ENCODE results near the gene TIFAB.

Gene TIFAB

DNA sequence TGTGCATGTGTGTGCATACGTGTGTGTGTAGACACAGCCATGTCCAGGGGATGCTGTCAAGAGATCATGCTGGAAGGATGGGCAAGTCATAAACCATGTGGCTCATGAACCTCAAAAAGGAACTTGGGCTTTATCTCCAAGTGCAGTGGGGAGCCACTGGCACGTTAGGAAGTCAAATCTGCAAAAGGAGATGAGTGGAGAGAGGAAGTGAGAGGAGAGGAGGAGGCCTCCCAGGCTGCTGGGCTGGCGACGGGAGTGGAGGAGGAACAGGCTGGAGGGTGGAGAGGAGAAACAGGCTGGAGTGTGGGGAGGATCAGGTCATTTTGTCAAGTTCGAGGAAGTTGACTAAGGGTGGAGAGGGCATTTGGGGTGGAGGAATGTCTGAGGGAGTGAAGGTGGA lies 29.2 kb upstream of the TIFAB start:
- DNase-seq = no peak

DNA sequence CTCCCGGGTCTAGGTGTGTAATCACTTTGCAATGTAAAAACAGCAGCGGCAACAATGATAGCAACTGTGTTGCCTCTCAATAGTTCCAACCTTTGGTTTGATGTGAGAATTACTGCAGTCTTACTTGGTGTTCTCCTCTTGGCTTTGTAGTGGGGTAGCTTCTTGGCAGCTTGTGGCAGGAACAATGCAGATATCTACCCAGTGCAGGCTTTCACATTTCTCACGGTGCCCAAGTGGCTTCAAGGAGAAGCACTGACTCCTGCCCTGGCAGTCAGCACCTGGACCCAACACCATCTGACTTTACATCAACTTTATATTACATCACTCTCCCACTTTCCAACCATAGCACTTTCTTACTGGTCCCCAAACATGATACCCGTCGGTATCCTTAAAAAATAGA lies 28.4 kb upstream of the TIFAB start:
- DNase-seq = no peak

DNA sequence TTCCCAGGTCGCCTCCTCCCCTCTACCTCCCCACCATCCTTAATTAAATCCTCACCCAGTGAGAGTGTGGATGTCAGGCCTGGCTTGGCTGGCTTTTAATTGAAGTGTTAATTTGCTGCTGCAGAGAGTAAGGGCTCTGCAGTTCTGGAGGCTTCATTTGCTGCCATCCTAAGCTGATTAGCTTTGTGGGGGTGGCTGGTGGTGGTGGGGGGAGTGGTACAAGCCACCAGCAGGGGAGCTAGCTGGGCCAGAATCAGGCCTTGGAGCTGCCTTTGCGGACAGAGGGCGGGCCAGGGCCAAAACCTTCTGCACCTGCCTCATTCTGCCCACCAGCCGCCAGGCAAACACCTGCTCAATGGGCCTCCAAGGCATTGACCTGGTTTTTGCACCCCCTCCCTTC lies 26.8 kb upstream of the TIFAB start:
- no peak for DNase-seq

DNA sequence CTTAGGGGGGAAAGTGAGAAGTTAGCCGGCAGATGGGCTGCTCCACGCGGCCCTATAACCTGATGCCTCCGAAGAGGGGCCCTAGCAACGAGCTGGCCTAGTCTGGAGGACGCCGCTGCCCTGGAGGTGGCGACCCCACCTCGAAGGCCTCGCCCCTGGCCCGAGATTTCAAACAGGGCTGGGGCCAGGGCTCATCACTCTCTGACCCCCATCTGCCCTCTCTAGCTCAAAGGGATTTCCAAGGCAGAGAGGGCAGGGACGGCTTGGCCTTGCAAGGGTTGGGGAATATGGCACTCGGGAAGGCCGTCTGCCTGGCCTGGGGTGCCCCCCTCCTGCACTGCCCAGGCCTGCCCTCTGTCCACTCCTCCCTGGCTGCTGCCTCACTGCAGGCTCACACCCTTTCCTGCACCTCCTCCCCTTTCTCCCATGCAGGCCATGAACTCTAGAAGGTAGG lies 25.5 kb upstream of the TIFAB start:
- DNase-seq = no peak

DNA sequence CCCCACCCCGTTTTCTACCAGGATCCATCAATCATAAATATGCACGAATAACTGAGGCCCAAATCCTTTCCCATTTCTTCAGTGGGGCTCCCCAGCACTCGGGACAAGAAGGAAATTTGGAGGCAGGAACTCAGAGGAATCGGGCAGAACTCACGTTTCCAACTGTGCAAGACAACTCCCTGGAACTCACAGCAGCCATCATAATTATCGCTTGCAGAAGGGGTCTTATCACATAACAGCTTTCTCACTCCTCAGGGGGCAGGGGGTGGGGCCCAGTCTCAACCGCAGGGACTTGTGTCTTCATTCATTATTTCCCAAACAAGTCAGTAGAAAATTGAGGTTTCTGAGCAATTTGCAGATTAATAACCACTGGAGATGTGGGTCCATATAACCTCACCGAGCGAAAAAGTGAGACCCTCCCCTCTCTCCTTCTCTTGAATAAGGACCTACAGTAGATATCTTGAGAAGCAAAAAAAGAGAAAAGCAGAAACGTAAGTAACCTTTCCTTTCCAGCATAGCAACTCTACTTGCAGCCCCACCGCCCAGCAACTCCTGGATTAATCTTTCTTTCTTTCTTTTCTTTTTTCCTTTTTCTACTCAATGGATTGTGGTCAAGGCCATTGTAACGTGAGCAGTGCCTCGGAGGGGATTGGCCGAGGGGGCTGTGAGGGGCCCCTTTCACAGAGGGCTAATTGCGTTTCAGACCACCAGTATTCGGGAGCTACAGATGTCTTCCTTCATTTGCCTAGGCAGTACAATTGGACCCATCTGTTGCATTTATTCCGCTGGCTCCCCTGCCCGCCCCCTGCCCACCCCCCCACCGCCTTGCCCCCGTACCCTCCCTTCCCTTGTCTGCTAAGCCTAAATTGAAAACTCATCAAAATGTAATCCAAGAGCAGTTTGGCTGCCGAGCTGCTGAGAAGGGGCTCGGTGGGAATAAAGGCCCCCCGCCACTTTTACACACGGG lies 24.7 kb upstream of the TIFAB start:
- DNase-seq = no peak

DNA sequence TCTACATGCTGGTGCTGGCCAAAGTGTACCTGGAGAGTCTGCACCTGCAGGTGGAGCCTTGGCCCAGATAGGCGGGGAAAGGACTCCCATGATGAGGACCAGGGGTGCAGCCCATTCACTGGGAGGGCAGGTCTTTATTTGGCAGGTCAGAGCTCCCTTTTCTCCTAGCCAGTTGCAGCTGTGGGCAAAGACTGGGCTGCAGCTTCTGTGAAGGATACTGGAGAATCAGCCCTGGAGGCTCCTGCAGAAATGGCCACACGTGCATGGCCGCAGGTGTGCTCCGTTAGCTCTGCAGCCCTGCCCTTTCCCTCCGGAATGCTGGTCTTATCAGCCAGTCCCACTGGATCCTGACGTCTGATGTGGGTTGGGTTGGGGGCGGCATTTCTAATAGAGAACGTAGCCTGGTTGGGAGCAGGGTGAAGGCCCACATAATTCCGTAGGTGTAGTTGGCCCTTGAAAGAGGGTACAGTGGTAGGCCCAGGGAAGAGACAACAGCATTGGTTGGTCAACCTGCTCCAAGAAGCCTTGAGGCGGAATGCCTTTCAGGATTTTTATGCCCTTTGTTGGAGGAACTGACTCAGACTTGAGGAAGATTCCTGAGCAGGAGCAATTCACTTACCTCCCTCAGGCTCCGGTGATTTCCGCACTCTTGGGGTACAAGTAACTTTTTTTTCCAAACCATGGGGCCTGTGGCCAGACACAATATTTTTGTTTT lies 22.0 kb upstream of the TIFAB start:
- DNase-seq = no peak

DNA sequence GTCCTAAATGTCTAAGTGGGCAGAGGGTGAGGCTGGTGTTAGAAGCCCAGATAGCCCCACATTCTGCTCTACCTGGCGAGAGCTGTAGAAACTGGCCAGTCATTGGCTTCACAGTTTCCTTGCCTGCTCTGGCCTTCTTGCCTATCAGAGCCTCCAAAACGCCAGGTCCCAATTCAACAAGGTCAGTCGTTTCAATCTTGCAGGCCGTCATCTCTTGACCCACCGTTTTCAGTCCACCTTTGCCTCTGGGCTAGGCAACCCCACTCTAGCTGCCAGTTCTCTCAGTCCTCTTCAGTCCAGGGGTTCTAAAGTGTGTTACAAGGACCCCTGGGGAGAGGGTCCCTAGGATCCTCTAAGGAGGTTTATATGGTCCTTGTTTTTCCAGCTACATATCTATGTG lies 20.0 kb upstream of the TIFAB start:
- no peak for DNase-seq

DNA sequence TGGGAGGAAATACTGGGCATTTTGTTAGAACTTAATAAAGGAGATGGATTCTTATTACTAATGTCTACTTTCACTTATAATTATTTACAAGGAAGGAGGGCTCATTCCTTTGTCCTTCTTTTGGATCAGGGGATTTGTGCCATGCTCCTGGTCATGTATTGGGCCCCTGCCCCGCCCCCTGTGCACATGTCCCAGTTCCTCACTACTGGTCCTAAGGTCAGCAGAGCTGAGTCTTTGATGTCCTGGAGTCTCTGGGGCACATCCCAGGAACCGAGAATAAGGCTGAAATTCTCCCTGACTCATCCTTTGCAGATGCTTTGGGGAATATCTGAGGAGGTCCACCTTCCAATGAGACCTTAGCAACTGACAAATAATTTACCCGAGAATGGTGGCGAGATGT lies 19.6 kb upstream of the TIFAB start:
- no peak for DNase-seq

DNA sequence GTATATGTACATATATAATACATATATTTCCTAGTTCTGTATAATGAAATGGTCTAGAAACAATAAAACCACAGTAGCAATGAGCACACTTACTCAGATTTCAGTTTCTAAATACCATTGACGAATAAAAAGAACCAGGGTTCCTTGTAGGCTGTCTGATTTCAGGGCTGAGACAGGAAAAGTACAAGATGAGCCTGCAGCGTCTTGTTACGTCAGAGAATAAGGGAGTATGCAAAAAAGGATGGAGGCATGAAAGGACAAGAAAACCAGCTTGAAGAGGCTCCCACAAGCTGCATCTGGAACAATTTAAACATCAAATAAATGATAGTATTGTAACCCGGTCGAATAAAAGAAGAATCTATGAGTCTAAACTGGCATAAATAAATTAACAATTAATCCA lies 17.8 kb upstream of the TIFAB start:
- no peak for DNase-seq

DNA sequence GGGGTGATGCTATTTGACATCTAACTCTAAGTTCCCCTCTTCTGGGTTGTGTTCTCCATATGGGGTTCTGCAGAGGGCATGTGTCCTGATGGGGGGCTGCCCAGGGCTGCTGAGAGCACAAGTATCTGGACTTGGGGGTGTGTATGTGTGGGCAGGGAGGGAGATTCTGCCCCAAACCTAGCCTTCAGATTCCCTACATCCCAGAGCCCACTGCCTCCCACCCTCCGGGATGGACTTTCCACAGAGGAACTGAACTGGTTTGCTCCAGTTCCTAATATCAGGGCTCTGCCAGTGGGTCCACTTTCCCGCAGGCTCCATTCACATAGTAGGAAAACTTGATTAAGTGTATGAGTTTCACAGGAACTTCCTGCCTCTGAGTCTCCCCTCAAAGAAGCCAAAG lies 16.4 kb upstream of the TIFAB start:
- no peak for DNase-seq

DNA sequence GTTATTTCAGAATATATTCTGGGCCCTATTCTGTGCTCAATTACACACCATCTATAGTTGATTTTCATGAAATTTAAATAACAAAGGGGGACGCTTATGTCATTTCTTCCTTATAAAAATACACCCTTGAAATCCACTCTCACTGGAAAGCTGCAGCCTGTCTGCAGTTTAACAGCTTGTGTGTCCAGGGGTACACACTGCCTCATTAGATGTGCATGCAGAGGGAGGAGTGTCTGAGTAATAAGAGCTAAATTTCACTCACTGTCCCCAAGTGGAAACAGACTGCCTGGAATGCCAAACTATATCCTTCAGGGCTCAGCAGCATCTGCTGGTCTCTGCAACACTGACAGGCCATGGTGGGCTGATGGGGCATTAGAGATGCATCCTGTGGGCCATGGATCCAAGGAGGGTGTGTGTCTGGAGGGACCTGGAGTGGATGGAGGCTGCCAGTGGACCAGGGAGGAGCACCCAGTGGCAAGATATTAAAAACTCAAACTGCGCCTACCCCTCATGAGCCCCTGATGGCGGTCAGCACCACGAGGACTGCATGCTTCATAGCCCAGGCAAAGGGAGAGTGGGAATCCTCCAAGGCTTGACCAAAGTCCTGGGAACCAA lies 15.8 kb upstream of the TIFAB start:
- DNase-seq = no peak

DNA sequence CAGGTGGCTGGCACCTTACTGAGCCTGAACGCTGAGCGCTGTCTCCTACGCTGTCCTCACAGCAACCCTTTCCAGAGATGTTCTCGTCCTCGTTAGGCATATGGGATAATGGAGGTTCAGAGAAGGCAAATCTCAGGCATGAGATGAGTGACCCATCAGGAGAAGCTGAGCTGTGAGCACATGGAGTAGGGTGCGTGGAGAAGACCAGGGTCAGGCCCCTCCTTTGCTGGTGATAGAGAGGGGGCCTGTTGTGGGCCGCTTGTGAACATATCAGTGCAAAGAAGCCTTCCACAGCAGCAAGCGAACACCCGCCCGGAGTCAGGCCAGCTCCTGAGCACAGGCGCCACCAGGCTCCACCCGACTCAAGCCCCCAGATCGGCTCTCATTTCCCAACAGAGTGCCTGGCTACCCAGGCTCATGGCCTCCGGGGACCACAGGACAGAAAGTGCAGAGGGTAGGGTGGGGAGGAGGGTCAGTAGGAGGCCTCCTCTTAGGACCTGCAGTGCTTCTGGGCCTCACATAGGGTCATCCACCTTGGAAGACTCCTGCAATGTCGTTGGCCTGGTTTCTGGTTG lies 15.0 kb upstream of the TIFAB start:
- no peak for DNase-seq

DNA sequence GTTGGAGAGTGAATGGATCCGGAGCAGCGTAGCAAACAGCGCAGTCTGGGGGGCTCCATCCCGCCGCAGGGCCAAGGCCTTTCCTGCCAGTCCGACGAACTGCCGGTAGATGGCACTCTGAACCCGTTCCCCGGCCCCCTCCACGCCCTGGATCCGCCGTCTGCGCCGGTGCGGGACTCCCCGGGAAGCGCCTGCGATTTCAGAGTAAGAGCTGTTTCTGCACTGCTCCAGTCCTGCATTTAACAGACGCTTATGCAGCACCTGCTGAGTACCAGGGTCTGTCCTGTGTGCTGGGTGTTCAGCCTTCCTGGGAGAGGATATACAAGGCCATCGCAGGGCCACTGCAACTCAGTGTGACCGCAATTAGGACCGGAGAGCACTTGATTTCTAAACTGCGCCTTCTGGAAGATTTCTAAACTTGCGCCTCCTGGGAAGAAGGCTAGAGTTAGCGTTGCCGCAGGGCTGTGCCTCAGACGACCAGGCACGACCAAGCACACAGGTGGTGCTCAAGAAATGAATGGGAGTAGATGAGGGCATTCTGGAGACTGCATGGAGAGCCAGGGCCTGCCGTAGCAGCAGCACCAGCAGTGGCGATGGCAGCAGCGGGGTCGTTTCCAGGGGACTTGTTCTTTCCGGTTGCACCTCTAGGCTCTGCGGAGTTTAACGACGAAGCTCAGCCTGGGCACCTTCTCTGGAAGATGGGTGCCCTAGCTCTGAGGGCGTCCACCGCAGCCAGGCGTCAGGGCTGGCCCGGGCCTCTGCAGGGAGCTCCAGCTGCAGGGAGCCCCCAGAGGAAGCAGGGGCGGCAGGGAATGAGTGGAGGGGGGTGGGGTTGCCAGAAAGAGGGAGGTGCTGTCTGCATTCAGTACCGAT lies 14.3 kb upstream of the TIFAB start:
- peak; percentile 87 for DNase-seq

DNA sequence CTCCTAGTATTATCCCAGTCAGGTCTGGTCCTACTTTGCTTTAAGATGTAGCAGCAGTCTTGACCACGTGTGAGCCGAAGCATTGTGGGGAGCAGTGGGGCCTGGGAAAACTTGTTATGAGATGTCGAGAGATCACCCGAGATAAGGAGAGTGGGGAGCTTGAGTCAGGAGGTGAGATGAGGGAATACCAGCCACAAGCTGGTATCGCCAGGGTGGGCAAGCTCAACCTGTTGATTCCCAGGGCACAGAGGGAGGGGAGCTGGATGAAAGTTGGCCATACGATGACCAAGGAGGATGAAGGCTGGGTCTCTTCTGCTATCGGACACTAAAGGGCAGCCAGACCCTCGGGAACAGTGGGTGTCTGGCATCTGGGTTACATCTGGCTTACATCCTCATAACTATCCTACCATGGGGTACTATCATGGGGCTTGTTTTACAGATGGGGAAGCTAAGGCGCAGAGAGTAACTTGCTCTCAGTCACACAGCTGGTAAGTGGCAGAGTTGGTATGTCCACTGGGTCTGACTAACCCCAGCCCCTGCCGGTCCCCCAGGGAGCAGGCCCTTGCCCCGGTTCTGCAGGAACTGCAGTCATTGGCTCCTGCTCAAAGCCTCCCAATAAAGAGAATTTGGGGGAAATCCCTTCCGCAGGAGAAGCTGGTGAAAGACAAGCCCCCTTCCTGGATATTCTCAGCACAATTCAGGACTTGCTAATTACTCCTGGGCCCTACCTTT lies 13.4 kb upstream of the TIFAB start:
- no peak for DNase-seq

DNA sequence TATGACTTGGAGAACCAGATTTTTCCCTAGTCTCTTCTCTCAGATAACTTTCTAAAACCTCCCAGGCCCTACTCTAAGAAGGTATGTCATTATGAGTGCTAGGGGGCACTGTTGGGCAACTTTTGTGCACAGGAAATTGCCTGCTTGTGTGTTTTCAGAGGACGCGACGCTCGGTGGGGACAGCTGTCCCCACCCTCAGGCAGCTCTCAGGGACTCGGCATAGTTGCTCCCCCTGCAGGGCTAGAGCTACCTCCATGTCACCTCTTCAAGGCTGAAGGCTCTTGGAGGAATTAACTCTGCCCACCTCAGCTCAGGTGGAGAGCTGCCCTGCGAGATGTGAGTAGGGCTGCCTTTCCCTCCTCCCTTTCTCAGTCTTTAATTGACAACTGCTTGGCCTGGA lies 10.2 kb upstream of the TIFAB start:
- DNase-seq = peak; percentile 66

DNA sequence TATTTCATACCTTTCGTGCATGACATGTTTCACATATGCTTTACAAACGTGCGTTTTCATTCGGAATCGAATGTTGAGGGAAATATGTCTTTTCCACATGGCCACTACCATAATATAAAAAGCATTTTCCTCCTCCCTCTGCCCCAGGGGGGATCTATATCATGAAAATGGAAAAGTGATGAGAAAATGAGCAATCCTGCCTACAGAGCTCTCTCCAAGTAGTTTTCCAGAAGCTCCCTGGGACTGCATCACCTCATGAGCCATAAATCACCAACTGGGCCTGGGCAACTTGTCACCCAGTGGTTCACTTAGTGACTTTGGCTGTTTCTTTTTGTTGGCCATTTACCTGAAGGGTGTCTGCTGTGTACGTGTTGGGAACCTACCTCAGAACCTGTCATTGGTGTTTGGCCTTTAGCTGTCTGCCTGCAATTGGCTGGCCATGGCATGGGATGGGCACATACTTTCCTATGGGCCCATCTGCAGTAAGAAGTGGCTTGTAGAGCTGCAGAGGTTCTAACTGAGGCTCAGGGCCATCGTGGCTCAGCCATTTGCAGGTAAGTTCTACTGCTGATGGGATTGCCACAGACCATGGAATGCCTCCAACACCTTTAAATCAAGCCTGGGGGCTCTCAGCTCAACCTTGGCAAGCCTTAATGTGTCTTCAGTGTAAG lies 9.5 kb upstream of the TIFAB start:
- DNase-seq = no peak

DNA sequence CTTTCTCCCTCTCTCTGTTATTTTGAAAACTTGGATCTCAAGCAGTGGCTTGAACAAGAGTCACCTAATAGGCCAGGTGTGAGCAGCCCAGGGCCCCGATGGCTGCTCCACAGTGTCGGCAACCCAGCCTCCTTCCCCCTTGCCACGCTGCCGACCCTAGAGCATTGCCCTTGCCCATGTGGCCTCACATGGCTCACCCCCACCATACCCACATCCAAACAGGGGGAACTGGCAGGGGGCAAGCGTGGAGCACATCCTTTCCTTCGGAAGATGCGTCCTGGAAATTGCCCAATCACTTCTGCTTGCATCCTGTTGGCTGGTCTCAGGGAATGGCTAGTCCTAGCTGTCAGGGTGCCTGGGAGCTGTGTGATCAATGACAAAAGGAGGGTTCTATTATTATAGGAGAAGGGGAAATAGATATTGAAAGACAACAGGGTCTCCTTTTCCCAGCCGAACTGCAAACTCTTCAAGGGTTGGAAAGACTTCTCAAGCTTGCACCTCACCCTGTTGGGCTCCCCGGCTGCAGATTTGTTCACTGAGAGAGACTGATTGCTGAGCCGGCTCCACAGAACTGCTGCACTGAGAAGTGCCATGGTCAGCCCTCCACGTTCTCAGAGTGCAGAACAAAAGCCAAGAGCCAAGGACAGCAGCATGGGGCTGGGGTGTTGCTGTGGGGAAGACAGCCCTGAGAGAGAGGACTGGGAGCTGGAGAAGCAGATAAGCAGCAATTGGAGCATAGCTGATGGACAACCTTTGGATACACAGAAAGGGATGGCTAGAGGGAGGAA lies 8.3 kb upstream of the TIFAB start:
- DNase-seq = no peak

DNA sequence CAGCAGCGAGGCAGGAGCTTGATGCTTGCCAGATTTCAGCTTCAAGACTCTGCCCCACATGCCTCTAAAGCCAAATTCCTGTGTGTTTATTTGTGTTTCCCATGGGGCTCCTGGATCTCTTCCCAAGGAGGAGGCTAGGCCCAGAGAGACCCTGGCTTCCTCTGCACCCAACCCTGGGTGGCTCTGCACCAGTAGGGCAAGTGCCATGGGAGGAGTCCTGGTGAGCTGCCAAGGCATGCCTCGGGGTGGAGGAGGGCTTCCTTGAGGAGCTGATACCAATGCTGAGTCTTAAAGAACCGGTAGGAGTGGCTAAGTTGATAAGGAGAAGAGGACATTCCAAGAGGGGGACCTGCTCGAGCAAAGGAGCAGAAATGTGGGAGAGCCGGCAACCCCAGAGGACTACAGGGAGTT lies 6.8 kb upstream of the TIFAB start:
- DNase-seq = no peak

DNA sequence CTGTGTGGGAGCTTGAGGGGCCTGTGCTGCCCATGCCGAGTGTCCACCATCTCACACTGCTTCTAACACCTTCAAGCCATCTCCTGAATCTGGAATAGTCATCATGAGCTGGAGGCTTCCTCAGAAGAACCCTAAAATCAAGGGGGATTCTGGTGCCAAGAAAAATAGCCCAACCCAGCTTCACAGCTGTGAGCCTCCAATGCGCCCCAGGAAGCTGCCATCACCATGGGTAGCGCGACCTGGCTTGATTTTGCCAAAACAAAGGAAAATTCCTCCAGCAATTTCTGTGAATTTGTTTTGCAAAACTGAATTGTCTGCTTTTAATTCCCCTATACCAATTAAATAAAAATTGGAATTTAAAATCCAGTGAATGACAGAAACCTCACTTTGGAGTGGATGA lies 6.2 kb upstream of the TIFAB start:
- no peak for DNase-seq

DNA sequence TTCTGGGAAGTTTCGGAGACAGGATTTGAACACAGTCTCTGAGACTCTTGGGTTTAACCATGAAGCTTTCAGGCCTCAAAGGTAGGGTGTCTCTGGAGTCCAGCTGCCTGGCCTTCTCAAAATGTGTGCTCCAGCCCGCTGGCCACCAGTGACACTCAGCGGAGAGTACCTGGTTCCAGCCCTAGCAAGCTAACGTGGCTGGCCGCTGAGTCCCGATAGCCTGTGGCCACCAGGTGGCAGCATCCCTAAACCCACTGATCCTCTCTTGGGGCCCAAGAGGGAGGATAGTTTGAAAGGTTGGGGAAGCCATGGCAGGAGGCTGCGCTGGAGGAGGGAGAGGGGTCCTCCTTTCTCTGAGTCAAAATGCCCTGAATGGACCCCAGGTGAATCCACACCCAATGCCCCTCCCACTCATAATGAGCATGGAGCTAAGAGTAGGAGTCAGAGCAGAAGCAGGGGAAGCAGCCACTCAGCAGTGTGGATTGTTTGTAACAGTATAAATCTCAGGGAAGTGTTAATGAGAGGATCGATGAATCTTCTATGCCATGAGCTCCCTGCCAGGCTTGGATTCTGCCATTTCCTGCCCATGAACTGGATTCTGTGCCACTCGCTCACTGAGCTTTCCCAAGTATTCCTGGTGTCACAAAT lies 5.4 kb upstream of the TIFAB start:
- DNase-seq = peak; percentile 80

Data from stimulated activated CD8-positive, alpha-beta memory T cell treated with anti-CD3 and anti-CD28 coated beads, Interleukin-4, amount 100 ng/mL, for 48 hours (primary cell).